Measurements from ENCODE around the gene DPY19L1.
"Not testable (repeated sequence)": the region's sequence is repeated elsewhere in the genome, so short reads cannot be mapped to it uniquely, and the experiment has no call there.

DPY19L1 gene

DNA sequence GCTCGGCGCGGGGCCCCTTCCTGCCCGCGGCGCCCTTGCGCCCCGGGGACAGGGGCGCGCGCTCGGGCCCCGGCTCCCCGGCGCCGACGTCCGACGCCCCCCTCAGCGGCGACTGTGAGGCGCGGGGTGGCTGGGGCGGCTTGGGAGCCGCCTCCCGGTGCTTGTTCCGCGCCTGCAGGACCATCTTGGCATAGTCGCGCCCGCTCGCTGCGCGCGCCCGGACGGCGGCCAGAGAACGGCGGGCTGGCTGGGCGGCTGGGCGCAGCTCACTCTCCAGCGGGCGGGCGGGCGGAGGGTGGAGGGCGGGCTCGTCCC is at the start of gene DPY19L1:
DPY19L1 (minus strand) TSS at position 275 of the 315 bp plus-strand sequence; CDS start at position 184, 91 bp downstream.
- Histone ChIP-seq H3K4me1 (ENCODE audit: control insufficient read depth, insufficient read depth, low read length, unreplicated experiment) (peaks cover 32% of the 10 kb centered on the region), H3K27ac (ENCODE audit: low read depth, low read length) (peak within 1 kb of the TSS; percentile 75), H3K27me3 (ENCODE audit: insufficient read depth, low read length) (no peaks in the 10 kb centered on the region), H3K79me2 (ENCODE audit: control insufficient read depth, insufficient read depth, low read length, unreplicated experiment) (peaks cover 42% of the 10 kb centered on the region), H2AFZ (ENCODE audit: low read length, unreplicated experiment) (peak within 1 kb of the TSS; percentile 95), H3K4me3 (ENCODE audit: low read depth, low read length) (peak within 1 kb of the TSS; percentile 83), H3K36me3 (ENCODE audit: insufficient read depth, low read length) (no peaks in the 10 kb centered on the region)

DNA sequence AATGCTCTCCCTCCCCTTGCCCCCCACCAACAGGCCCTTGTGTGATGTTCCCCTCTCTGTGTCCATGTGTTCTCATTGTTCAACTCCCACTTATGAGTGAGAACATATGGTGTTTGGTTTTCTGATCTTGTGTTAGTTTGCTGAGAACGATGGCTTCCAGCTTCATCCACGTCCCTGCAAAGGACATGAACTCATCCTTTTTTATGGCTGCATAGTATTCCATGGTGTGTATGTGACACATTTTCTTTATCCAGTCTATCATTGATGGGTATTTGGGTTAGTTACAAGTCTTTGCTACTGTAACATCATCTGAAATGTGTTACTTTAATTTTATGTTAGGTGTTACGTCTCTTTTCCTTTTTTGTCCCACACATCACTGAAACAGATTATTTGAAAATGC is 42.2 kb upstream of the DPY19L1 start:
- H3K27ac ChIP-seq (ENCODE audit: low read depth, low read length); H3K36me3 ChIP-seq (ENCODE audit: insufficient read depth, low read length); H3K4me1 ChIP-seq (ENCODE audit: control insufficient read depth, insufficient read depth, low read length, unreplicated experiment); H2AFZ ChIP-seq (ENCODE audit: low read length, unreplicated experiment); H3K79me2 ChIP-seq (ENCODE audit: control insufficient read depth, insufficient read depth, low read length, unreplicated experiment); H3K27me3 ChIP-seq (ENCODE audit: insufficient read depth, low read length); H3K4me3 ChIP-seq (ENCODE audit: low read depth, low read length): not testable (repeated sequence)

DNA sequence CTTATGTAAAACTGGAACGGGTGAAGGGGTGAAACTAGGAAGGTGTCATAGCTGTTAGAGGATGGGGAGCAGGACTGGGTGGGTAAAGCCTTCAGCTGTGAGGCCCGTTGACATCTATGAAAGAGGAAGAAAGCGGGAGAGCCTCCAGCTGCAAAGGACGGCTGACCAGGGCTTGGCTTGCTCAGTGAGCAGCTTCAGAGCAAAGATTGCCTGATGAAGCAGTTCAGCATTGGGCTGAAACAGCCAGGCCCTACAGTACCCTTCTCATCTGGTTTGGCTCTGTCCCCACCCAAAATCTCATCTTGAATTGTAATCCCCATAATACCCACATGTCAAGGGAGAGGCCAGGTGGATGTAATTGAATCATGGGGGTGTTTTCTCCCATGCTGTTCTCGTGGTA is 36.7 kb upstream of the DPY19L1 start:
- not testable (repeated sequence) for H3K79me2 ChIP-seq (ENCODE audit: control insufficient read depth, insufficient read depth, low read length, unreplicated experiment); H3K27me3 ChIP-seq (ENCODE audit: insufficient read depth, low read length); H3K4me1 ChIP-seq (ENCODE audit: control insufficient read depth, insufficient read depth, low read length, unreplicated experiment); H3K36me3 ChIP-seq (ENCODE audit: insufficient read depth, low read length); H3K4me3 ChIP-seq (ENCODE audit: low read depth, low read length); H2AFZ ChIP-seq (ENCODE audit: low read length, unreplicated experiment); H3K27ac ChIP-seq (ENCODE audit: low read depth, low read length)

DNA sequence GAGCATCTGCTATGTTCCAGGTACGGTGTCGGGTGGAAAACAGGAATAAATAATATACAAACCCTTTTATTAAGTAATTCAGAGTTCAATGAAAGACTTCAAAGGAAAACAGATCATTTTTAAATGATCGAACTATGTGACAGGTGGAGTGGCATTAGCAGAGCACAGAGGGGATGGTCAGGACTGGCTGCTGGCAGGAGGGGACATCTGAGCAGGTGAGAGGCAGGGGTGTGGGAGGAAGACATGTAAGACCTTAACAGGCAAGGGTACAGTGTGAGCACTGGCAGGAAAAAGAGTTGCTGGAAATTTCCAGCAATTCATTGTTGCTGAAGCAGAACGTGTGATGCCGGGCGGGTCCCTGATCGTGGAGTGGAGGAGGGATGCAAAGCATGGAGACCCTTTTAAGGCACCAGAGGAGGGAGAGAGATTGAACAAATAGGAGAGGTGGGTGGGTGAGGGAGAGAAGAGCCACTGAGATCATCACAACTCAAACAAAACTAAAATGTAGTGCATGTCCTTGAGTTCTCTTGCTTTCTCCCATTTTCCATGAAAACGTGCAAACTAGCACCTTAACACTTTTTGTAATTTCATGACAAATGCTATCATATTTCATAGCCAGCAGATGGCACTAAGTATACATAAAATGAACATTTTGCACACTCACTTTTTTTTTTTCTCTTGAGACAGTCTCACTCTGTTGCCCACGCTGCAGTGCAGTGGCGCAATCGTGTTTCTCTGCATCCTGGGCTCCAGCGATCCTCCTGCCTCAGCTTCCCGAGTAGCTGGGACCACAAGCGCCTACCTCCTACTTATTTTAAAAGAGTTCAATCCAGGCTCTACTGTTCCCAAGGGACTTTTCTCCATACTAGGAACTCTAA is 35.9 kb upstream of the DPY19L1 start:
- not testable (repeated sequence) for H3K27ac ChIP-seq (ENCODE audit: low read depth, low read length); H3K4me3 ChIP-seq (ENCODE audit: low read depth, low read length); H3K27me3 ChIP-seq (ENCODE audit: insufficient read depth, low read length); H3K4me1 ChIP-seq (ENCODE audit: control insufficient read depth, insufficient read depth, low read length, unreplicated experiment); H3K36me3 ChIP-seq (ENCODE audit: insufficient read depth, low read length); H2AFZ ChIP-seq (ENCODE audit: low read length, unreplicated experiment); H3K79me2 ChIP-seq (ENCODE audit: control insufficient read depth, insufficient read depth, low read length, unreplicated experiment)

DNA sequence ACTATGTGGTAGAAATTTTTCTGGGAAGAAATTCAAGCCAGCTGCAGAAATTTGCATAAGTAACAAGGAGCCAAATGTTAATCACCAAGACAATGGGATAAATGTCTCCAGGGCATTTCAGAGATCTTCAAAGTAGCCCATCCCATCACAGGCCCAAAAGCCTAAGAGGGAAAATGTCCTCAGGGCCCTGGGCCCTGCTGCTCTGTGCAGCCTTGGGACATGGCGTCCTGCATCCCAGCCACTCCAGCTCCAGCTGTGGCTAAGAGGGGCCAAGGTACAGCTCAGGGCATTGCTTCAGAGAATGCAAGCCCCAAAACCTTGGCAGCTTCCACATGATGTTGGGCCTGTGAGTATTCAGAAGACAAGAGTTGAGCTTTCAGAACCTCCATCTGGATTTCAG is 31.8 kb upstream of the DPY19L1 start:
- not testable (repeated sequence) for H3K4me1 ChIP-seq (ENCODE audit: control insufficient read depth, insufficient read depth, low read length, unreplicated experiment); H3K36me3 ChIP-seq (ENCODE audit: insufficient read depth, low read length); H3K4me3 ChIP-seq (ENCODE audit: low read depth, low read length); H3K27ac ChIP-seq (ENCODE audit: low read depth, low read length); H3K79me2 ChIP-seq (ENCODE audit: control insufficient read depth, insufficient read depth, low read length, unreplicated experiment); H3K27me3 ChIP-seq (ENCODE audit: insufficient read depth, low read length); H2AFZ ChIP-seq (ENCODE audit: low read length, unreplicated experiment)

DNA sequence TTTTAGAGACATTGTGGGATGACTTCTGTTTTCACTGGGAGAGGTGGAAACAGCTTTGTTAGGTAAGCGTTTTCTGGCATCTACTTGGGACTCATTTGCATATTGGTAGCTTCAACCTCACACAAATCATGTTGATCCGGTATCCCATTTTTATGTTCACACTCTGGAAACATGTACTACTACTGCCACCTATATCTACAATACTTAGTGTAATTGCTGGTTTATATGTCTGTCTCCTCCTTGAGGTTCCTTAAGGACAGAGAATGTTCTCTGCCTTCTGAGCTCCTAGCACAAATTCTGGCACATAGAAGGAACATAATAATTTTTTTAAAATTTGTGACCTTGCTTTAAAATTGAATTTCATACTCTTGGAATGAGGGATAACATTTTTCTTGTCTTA is 28.1 kb upstream of the DPY19L1 start:
- not testable (repeated sequence) for H3K79me2 ChIP-seq (ENCODE audit: control insufficient read depth, insufficient read depth, low read length, unreplicated experiment); H3K4me3 ChIP-seq (ENCODE audit: low read depth, low read length); H2AFZ ChIP-seq (ENCODE audit: low read length, unreplicated experiment); H3K4me1 ChIP-seq (ENCODE audit: control insufficient read depth, insufficient read depth, low read length, unreplicated experiment); H3K36me3 ChIP-seq (ENCODE audit: insufficient read depth, low read length); H3K27ac ChIP-seq (ENCODE audit: low read depth, low read length); H3K27me3 ChIP-seq (ENCODE audit: insufficient read depth, low read length)

DNA sequence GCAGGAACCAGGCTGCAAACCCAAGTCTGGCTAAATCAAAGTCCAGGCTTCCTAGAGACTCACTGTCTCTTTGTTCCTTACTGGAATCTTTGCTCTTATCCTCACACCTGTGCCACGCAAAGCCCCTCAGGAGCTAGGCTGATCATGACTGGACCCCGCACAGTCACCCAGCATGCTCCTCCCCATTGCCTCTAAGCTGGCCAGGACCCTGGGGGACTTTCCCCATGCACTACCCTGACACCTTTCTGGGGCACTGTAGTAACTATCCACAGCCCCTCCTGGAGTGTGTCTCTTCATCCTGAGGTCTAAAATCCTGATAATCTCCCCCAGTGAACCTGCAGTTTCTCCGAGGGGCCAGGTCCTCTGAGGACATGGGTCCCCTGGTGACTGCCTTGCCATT is 21.3 kb upstream of the DPY19L1 start:
- not testable (repeated sequence) for H3K27ac ChIP-seq (ENCODE audit: low read depth, low read length); H3K27me3 ChIP-seq (ENCODE audit: insufficient read depth, low read length); H3K4me1 ChIP-seq (ENCODE audit: control insufficient read depth, insufficient read depth, low read length, unreplicated experiment); H3K4me3 ChIP-seq (ENCODE audit: low read depth, low read length); H3K36me3 ChIP-seq (ENCODE audit: insufficient read depth, low read length); H3K79me2 ChIP-seq (ENCODE audit: control insufficient read depth, insufficient read depth, low read length, unreplicated experiment); H2AFZ ChIP-seq (ENCODE audit: low read length, unreplicated experiment)

DNA sequence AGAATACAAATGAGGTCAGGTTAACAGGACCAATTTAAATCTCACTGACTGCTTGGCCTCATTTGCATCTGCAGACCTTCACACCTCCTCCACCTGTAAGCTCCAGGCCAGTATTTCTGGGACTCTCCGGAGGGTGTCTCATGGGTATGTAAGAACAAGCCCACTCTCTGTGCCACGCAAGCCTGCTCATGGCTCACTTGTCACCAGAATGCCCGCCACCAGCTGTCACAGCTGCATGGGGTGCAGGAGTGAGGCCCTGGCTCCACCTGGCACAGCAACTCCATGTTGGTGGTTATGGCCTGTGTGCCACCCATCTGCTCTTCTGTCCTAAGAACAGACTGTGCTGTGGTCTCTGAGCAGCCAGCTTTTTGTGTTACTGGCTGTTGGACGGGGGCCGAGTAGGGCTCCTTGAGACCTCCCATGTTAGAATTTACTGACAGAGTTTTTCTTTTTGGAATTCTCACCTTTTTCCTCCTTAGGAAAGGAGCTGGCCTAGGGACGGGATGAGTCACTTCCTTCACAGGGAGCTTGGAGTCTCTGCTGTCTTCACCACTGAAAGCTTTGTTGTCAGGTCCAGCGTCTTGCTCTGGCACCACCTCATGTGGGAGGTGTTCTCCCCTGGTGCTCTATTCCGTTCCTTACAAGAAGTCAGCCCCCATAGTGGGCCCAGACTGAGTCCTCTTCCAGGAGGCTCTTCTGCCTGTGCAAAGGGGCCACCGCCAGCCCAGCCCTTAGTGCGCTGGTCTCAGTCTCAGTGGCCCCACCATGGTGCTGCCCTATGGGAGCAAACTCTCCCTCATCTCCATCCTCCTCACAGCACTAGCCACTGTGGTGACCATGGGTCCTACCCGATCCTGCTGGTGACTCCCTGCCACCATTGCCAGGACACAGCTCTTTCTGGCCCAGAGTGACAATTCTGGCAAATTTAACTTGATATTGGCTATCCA is 20.5 kb upstream of the DPY19L1 start:
- not testable (repeated sequence) for H2AFZ ChIP-seq (ENCODE audit: low read length, unreplicated experiment); H3K27ac ChIP-seq (ENCODE audit: low read depth, low read length); H3K27me3 ChIP-seq (ENCODE audit: insufficient read depth, low read length); H3K79me2 ChIP-seq (ENCODE audit: control insufficient read depth, insufficient read depth, low read length, unreplicated experiment); H3K4me3 ChIP-seq (ENCODE audit: low read depth, low read length); H3K36me3 ChIP-seq (ENCODE audit: insufficient read depth, low read length); H3K4me1 ChIP-seq (ENCODE audit: control insufficient read depth, insufficient read depth, low read length, unreplicated experiment)

DNA sequence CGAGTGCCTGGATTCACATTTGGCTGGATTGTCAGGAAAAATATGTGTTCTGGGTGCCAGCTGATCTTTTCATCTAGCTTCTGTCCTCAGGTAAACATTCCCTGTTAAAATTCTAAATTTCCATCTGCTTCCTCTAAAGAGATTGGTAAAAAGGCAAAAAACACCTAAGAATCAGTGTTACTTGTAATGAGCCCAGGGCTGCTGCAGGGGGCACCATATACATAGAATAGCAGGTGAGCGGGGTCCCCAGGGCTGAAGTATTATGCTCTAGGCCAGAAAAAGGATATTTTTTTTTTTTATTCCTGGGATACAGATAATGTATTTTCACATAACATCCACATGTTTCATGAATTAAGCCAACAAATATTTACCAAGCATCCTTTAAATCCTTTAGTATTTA is 18.4 kb upstream of the DPY19L1 start:
- not testable (repeated sequence) for H3K4me3 ChIP-seq (ENCODE audit: low read depth, low read length); H3K27me3 ChIP-seq (ENCODE audit: insufficient read depth, low read length); H3K79me2 ChIP-seq (ENCODE audit: control insufficient read depth, insufficient read depth, low read length, unreplicated experiment); H3K4me1 ChIP-seq (ENCODE audit: control insufficient read depth, insufficient read depth, low read length, unreplicated experiment); H3K27ac ChIP-seq (ENCODE audit: low read depth, low read length); H3K36me3 ChIP-seq (ENCODE audit: insufficient read depth, low read length); H2AFZ ChIP-seq (ENCODE audit: low read length, unreplicated experiment)

DNA sequence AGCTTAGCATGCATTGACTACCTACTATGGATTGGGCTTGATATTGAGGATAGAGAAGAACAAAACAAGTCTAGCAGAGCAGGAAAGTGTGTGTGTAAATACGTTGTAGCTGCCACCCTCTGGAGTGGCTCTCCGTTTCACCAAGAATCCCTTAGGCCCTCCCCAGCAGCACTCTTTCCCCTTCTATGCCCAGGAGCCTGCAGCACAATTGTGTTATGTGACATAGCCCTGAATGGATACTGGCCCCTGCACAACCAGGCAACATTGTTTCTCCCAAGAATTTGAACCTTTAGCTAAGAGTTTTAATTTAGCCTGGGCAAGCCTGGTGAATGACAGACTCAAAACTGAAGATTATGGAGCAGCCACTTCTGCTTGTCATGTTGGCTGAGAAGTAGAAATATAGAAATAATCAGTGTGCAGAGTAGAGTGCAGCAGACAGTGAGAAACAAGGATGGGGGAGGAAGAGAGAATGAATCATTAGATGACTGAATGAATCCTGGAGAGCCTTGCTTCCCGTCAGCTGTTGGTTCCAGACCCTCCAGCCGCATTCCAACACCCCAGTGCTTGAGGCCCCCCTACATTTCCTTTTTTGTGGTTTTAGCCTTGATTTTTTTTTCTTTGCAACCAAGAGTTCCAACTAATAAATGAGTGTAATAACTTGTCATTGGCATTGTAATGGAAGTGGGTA is 16.3 kb upstream of the DPY19L1 start:
- H2AFZ ChIP-seq (ENCODE audit: low read length, unreplicated experiment); H3K27me3 ChIP-seq (ENCODE audit: insufficient read depth, low read length); H3K36me3 ChIP-seq (ENCODE audit: insufficient read depth, low read length); H3K79me2 ChIP-seq (ENCODE audit: control insufficient read depth, insufficient read depth, low read length, unreplicated experiment); H3K27ac ChIP-seq (ENCODE audit: low read depth, low read length); H3K4me1 ChIP-seq (ENCODE audit: control insufficient read depth, insufficient read depth, low read length, unreplicated experiment); H3K4me3 ChIP-seq (ENCODE audit: low read depth, low read length): not testable (repeated sequence)

Data from ACC112 (cell line).